K562 (cell line): ENCODE measurements around the gene CLCA1. TPM values are rescaled to one million over a fixed set of nuclear protein-coding genes. Genes with fewer than 3 reads are reported as not detected.

Source experiments
- EHMT2 ChIP-seq: fragments of 450-650 bp; IDR thresholded peaks from 2 replicates; pipeline ENCODE4 v1.6.1; 2018; ENCODE audit warnings: antibody characterized with exemption
- POLR2G ChIP-seq: fragments of 200-400 bp; formaldehyde crosslinking; IDR thresholded peaks from 2 replicates; pipeline ENCODE4 v1.6.1; 2017; ENCODE audit warnings: low read depth, mild to moderate bottlenecking, antibody characterized with exemption, low read length, moderate library complexity
- TFE3 ChIP-seq: fragments of 450-650 bp; formaldehyde crosslinking; IDR thresholded peaks from 2 replicates; pipeline ENCODE4 v1.4.0; 2020; ENCODE audit warnings: mild to moderate bottlenecking, mixed read lengths
- ZC3H11A ChIP-seq: IDR thresholded peaks from 2 replicates; pipeline ENCODE4 v1.6.1; 2012; ENCODE audit warnings: low read depth, low read length, improper control_type of control experiment
- ZNF318 ChIP-seq, 2 experiments: fragments of 450-650 bp; IDR thresholded peaks; 2 replicates each; pipeline ENCODE4 v1.6.1; 2016; ENCODE audit warnings: mild to moderate bottlenecking in 2 of 2, borderline replicate concordance in 1 of 2, low read depth in 1 of 2, moderate library complexity in 1 of 2
- polyA plus RNA-seq, 8 experiments: library from polyadenylated mRNA; depleted of rRNA in 4 of 8; stranded (reverse) in 5 of 8; unstranded in 3 of 8; fragments of >200 nt; fragmentation: Nextera tagmentation in 2 of 8; fragmentation: Illumina TruSeq in 1 of 8; extraction: Ambion mirVana in 2 of 8; extraction: Trizol in 1 of 8; gene quantifications; 2 replicates each; pipeline versions ENCODE4 v1.2.1 to v1.2.3, GENCODE V29; 2011 to 2014; ENCODE audit warnings: inconsistent platforms in 1 of 8, missing spikeins in 1 of 8
- total RNA-seq, 7 experiments: library from RNA; depleted of rRNA in 6 of 7; stranded (reverse); fragments of >200 nt in 6 of 7; fragmentation: Illumina TruSeq in 2 of 7; extraction: Trizol in 2 of 7; gene quantifications; 2 replicates each; pipeline versions ENCODE4 v1.2.1 to v1.2.3, GENCODE V29; 2011 to 2021; ENCODE audit warnings: low replicate concordance in 1 of 7
- TF ChIP-seq, protein P1 (sequence below): fragments of 200-600 bp; sonication (generic); IDR thresholded peaks from one replicate; pipeline ENCODE4 v1.6.1; 2012; ENCODE audit warnings: mild to moderate bottlenecking, low read depth, low read length, inconsistent platforms

CLCA1 gene
- total and polyA plus RNA-seq, 9 of the 15 experiments (the other 6 are each of a cell fraction or from before 2014, with no cell fraction given): 0.03 to 0.08 (median 0.04) TPM; not detected in 6

DNA sequence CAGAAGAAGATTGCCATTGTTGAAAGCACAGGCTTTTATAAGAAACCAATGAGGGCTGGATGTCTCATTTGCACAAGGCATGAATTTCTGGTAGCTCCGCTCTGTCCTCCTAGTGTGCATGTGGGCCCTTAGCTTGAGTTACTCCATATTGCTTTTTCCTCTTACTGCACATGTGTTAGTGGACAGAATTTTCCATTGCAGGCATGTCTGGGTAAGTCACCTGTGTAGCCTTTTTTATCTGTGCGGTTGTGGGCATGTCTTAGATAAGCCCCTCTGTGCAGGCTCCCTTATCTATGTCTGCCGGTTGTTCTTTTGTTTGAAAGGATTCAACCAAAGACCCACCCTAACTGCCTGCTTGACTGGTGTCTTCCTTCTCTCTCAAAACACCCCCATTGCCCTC is 7.2 kb upstream of the CLCA1 start (continued):
- TF ChIP-seq, protein P1, sequence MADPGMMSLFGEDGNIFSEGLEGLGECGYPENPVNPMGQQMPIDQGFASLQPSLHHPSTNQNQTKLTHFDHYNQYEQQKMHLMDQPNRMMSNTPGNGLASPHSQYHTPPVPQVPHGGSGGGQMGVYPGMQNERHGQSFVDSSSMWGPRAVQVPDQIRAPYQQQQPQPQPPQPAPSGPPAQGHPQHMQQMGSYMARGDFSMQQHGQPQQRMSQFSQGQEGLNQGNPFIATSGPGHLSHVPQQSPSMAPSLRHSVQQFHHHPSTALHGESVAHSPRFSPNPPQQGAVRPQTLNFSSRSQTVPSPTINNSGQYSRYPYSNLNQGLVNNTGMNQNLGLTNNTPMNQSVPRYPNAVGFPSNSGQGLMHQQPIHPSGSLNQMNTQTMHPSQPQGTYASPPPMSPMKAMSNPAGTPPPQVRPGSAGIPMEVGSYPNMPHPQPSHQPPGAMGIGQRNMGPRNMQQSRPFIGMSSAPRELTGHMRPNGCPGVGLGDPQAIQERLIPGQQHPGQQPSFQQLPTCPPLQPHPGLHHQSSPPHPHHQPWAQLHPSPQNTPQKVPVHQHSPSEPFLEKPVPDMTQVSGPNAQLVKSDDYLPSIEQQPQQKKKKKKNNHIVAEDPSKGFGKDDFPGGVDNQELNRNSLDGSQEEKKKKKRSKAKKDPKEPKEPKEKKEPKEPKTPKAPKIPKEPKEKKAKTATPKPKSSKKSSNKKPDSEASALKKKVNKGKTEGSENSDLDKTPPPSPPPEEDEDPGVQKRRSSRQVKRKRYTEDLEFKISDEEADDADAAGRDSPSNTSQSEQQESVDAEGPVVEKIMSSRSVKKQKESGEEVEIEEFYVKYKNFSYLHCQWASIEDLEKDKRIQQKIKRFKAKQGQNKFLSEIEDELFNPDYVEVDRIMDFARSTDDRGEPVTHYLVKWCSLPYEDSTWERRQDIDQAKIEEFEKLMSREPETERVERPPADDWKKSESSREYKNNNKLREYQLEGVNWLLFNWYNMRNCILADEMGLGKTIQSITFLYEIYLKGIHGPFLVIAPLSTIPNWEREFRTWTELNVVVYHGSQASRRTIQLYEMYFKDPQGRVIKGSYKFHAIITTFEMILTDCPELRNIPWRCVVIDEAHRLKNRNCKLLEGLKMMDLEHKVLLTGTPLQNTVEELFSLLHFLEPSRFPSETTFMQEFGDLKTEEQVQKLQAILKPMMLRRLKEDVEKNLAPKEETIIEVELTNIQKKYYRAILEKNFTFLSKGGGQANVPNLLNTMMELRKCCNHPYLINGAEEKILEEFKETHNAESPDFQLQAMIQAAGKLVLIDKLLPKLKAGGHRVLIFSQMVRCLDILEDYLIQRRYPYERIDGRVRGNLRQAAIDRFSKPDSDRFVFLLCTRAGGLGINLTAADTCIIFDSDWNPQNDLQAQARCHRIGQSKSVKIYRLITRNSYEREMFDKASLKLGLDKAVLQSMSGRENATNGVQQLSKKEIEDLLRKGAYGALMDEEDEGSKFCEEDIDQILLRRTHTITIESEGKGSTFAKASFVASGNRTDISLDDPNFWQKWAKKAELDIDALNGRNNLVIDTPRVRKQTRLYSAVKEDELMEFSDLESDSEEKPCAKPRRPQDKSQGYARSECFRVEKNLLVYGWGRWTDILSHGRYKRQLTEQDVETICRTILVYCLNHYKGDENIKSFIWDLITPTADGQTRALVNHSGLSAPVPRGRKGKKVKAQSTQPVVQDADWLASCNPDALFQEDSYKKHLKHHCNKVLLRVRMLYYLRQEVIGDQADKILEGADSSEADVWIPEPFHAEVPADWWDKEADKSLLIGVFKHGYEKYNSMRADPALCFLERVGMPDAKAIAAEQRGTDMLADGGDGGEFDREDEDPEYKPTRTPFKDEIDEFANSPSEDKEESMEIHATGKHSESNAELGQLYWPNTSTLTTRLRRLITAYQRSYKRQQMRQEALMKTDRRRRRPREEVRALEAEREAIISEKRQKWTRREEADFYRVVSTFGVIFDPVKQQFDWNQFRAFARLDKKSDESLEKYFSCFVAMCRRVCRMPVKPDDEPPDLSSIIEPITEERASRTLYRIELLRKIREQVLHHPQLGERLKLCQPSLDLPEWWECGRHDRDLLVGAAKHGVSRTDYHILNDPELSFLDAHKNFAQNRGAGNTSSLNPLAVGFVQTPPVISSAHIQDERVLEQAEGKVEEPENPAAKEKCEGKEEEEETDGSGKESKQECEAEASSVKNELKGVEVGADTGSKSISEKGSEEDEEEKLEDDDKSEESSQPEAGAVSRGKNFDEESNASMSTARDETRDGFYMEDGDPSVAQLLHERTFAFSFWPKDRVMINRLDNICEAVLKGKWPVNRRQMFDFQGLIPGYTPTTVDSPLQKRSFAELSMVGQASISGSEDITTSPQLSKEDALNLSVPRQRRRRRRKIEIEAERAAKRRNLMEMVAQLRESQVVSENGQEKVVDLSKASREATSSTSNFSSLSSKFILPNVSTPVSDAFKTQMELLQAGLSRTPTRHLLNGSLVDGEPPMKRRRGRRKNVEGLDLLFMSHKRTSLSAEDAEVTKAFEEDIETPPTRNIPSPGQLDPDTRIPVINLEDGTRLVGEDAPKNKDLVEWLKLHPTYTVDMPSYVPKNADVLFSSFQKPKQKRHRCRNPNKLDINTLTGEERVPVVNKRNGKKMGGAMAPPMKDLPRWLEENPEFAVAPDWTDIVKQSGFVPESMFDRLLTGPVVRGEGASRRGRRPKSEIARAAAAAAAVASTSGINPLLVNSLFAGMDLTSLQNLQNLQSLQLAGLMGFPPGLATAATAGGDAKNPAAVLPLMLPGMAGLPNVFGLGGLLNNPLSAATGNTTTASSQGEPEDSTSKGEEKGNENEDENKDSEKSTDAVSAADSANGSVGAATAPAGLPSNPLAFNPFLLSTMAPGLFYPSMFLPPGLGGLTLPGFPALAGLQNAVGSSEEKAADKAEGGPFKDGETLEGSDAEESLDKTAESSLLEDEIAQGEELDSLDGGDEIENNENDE: no peak
- TF ChIP-seq ZC3H11A: no peak
- no peak for TF ChIP-seq ZNF318 (IDR thresholded peaks at IDR 0.05; ENCODE audit: borderline replicate concordance in 1 of 2, low read depth in 1 of 2)
- TF ChIP-seq POLR2G: no peak
- TF ChIP-seq TFE3 (CRISPR knock-in tag): peak; percentile 82
- TF ChIP-seq EHMT2: peak; percentile 53; the same call in 1 of the 2 replicates
